H9 (cell line): ENCODE measurements around the gene ANKMY1. TPM values are rescaled to one million over a fixed set of nuclear protein-coding genes. Genes with fewer than 3 reads are reported as not detected.

ENCODE experiments used
- DNase-seq: peaks from one replicate; pipeline ENCODE4 v3.0.0-alpha.2; 2017
- H2AFZ ChIP-seq: one replicate; pipeline ENCODE4 v1.6.1; 2013; ENCODE audit warnings: mild to moderate bottlenecking, low read length, control low read depth, moderate library complexity
- H2AK5ac ChIP-seq: 2 replicates; pipeline ENCODE4 v1.6.1; 2013; ENCODE audit warnings: low read length, control low read depth, mixed read lengths; ENCODE audit not compliant: insufficient read length
- H2BK120ac ChIP-seq: one replicate; pipeline ENCODE4 v1.6.1; 2013; ENCODE audit warnings: low read depth, mild to moderate bottlenecking, low read length, control low read depth, inconsistent platforms; ENCODE audit not compliant: poor library complexity, severe bottlenecking
- H2BK12ac ChIP-seq: 2 replicates; pipeline ENCODE4 v1.6.1; 2013; ENCODE audit warnings: low read length, control low read depth, mixed read lengths, low read depth; ENCODE audit not compliant: insufficient read length
- H2BK15ac ChIP-seq: 2 replicates; pipeline ENCODE4 v1.6.1; 2013; ENCODE audit warnings: low read depth, low read length, control low read depth
- H2BK20ac ChIP-seq: one replicate; pipeline ENCODE4 v1.6.1; 2013; ENCODE audit warnings: low read depth, mild to moderate bottlenecking, low read length, control low read depth, inconsistent platforms; ENCODE audit not compliant: poor library complexity, severe bottlenecking
- H2BK5ac ChIP-seq: 2 replicates; pipeline ENCODE4 v1.6.1; 2013; ENCODE audit warnings: low read length, control low read depth, mixed read lengths; ENCODE audit not compliant: insufficient read length
- H3K14ac ChIP-seq: 2 replicates; pipeline ENCODE4 v1.6.1; 2013; ENCODE audit warnings: low read length, control low read depth; ENCODE audit not compliant: insufficient read depth
- H3K18ac ChIP-seq: 2 replicates; pipeline ENCODE4 v1.6.1; 2013; ENCODE audit warnings: low read depth, mild to moderate bottlenecking, mixed read lengths, low read length, control low read depth; ENCODE audit not compliant: insufficient read length
- H3K23ac ChIP-seq: 2 replicates; pipeline ENCODE4 v1.6.1; 2013; ENCODE audit warnings: low read length, control low read depth, mixed read lengths, low read depth; ENCODE audit not compliant: insufficient read length
- H3K23me2 ChIP-seq: 2 replicates; pipeline ENCODE4 v1.6.1; 2013; ENCODE audit warnings: low read depth, mild to moderate bottlenecking, mixed read lengths, low read length, control low read depth; ENCODE audit not compliant: insufficient read length, poor library complexity, severe bottlenecking
- H3K27ac ChIP-seq: 2 replicates; pipeline ENCODE4 v1.5.1; 2013; ENCODE audit warnings: low read length, control low read depth, mixed read lengths, low read depth; ENCODE audit not compliant: insufficient read length
- H3K27me3 ChIP-seq: 2 replicates; pipeline ENCODE4 v1.6.1; 2013; ENCODE audit warnings: low read length, control low read depth, inconsistent platforms; ENCODE audit not compliant: insufficient read depth
- H3K4ac ChIP-seq: 2 replicates; pipeline ENCODE4 v1.6.1; 2013; ENCODE audit warnings: low read depth, mild to moderate bottlenecking, control low read depth, inconsistent platforms, low read length, moderate library complexity
- H3K4me1 ChIP-seq: 2 replicates; pipeline ENCODE4 v1.6.1; 2013; ENCODE audit warnings: low read length, control low read depth, inconsistent platforms; ENCODE audit not compliant: insufficient read depth
- H3K4me2 ChIP-seq: 2 replicates; pipeline ENCODE4 v1.6.1; 2013; ENCODE audit warnings: low read length, control low read depth, mixed read lengths; ENCODE audit not compliant: insufficient read length, insufficient read depth
- H3K56ac ChIP-seq: 2 replicates; pipeline ENCODE4 v1.6.1; 2013; ENCODE audit warnings: low read depth, mild to moderate bottlenecking, mixed read lengths, low read length, control low read depth; ENCODE audit not compliant: insufficient read length
- H3K79me1 ChIP-seq: 2 replicates; pipeline ENCODE4 v1.6.1; 2013; ENCODE audit warnings: low read depth, mild to moderate bottlenecking, moderate library complexity, low read length, control low read depth, inconsistent platforms; ENCODE audit not compliant: insufficient read depth, poor library complexity, severe bottlenecking
- H3K79me2 ChIP-seq: 2 replicates; pipeline ENCODE4 v1.6.1; 2013; ENCODE audit warnings: low read length, control low read depth, inconsistent platforms; ENCODE audit not compliant: insufficient read depth
- H3K9ac ChIP-seq: 2 replicates; pipeline ENCODE4 v1.6.1; 2013; ENCODE audit warnings: low read length, control low read depth, mixed read lengths; ENCODE audit not compliant: insufficient read length; ENCODE audit errors: extremely low read depth
- H3K9me3 ChIP-seq: one replicate; pipeline ENCODE4 v1.6.1; 2013; ENCODE audit warnings: low read depth, low read length, inconsistent platforms; ENCODE audit not compliant: control insufficient read depth
- H3T11ph ChIP-seq: one replicate; pipeline ENCODE4 v1.6.1; 2013; ENCODE audit warnings: mild to moderate bottlenecking, low read length, control low read depth, inconsistent platforms
- H4K20me1 ChIP-seq: one replicate; pipeline ENCODE4 v1.6.1; 2013; ENCODE audit not compliant: control insufficient read depth, insufficient read length, insufficient read depth
- H4K5ac ChIP-seq: 2 replicates; pipeline ENCODE4 v1.6.1; 2013; ENCODE audit warnings: low read depth, mild to moderate bottlenecking, mixed read lengths, low read length, control low read depth; ENCODE audit not compliant: insufficient read length
- H4K8ac ChIP-seq: replicated peaks from 2 replicates; pipeline ENCODE4 v1.6.1; 2013; ENCODE audit warnings: low read length, control low read depth, mixed read lengths, low read depth; ENCODE audit not compliant: insufficient read length
- H4K91ac ChIP-seq: 2 replicates; pipeline ENCODE4 v1.6.1; 2013; ENCODE audit warnings: low read depth, mild to moderate bottlenecking, moderate library complexity, mixed read lengths, low read length, control low read depth; ENCODE audit not compliant: insufficient read length
- H3K27ac Mint-ChIP-seq, 3 experiments: 2 replicates in 2 of 3; 3 replicates in 1 of 3; pipeline ENCODE4 v1.8.0; 2020 to 2021; ENCODE audit warnings: mixed read lengths in 3 of 3, mild to moderate bottlenecking in 1 of 3, moderate library complexity in 1 of 3
- H3K27me3 Mint-ChIP-seq: 2 replicates; pipeline ENCODE4 v1.8.0; 2021; ENCODE audit warnings: low read depth, mild to moderate bottlenecking, moderate library complexity, mixed read lengths
- H3K36me3 Mint-ChIP-seq, 3 experiments: 2 replicates in 2 of 3; 3 replicates in 1 of 3; pipeline ENCODE4 v1.8.0; 2020 to 2021; ENCODE audit warnings: low read depth in 3 of 3, mixed read lengths in 3 of 3; ENCODE audit not compliant: insufficient read depth in 1 of 3
- H3K4me1 Mint-ChIP-seq, 2 experiments: 2 replicates each; pipeline ENCODE4 v1.8.0; 2020; ENCODE audit warnings: mixed read lengths in 2 of 2
- H3K4me3 Mint-ChIP-seq, 2 experiments: 2 replicates in 1 of 2; 3 replicates in 1 of 2; pipeline ENCODE4 v1.8.0; 2020 to 2021; ENCODE audit warnings: mild to moderate bottlenecking in 2 of 2, mixed read lengths in 2 of 2, moderate library complexity in 1 of 2
- H3K9me3 Mint-ChIP-seq, 2 experiments: 2 replicates in 1 of 2; 3 replicates in 1 of 2; pipeline ENCODE4 v1.8.0; 2020; ENCODE audit warnings: mild to moderate bottlenecking in 2 of 2, mixed read lengths in 2 of 2, moderate library complexity in 1 of 2
- CTCF ChIP-seq: fragments of 200-600 bp; sonication (generic); conservative IDR thresholded peaks from 3 replicates; pipeline ENCODE4 v1.8.0; 2021; ENCODE audit warnings: antibody characterized with exemption, mild to moderate bottlenecking
- WGBS: extraction: QIAGEN DNeasy Blood & Tissue Kit; methylation state at CpG from one replicate; pipeline ENCODE4 v1.1.7; 2013; ENCODE audit warnings: missing lambda C conversion rate, low lambda C conversion rate, mixed read lengths; ENCODE audit not compliant: insufficient read length; ENCODE audit errors: extremely low coverage; 5-methylcytosine and 5-hydroxymethylcytosine counted together
- total RNA-seq: library from RNA; stranded (reverse); gene quantifications from 2 replicates; pipeline ENCODE4 v1.2.1, GENCODE V29; 2021

ANKMY1 gene
- total RNA-seq, 1 experiment from 2014 or later: 13.7 TPM

GRCh38 chr2:240498171-240498957, 59.4 kb downstream of the ANKMY1 start:
- Mint-ChIP-seq H3K4me1 (no peaks in the 10 kb centered on the region), H3K27ac (no peak overlapping the region), H3K9me3 (peaks cover 24 to 27% of the 10 kb centered on the region in 2 experiments), H3K36me3 (peaks cover 0 to 19% (median 19%) of the 10 kb centered on the region in 3 experiments; a peak in 5 of 7 replicates), H3K27me3 (peaks cover 11% of the 10 kb centered on the region), H3K4me3 (no peak overlapping the region)
- no peak overlapping the region for H2BK120ac ChIP-seq
- DNase-seq: no peak
- TF ChIP-seq CTCF: no peak
- H3K56ac ChIP-seq: no peak overlapping the region
- no peak overlapping the region for H2BK20ac ChIP-seq
- no peaks in the 10 kb centered on the region for H3K79me1 ChIP-seq
- H2BK15ac ChIP-seq: no peak overlapping the region
- no peak overlapping the region for H3K9ac ChIP-seq
- no peak overlapping the region for H2BK5ac ChIP-seq
- H4K5ac ChIP-seq: no peak overlapping the region
- H2AK5ac ChIP-seq: no peak overlapping the region
- no peak overlapping the region for H3T11ph ChIP-seq
- no peak overlapping the region for H4K8ac ChIP-seq
- no peak overlapping the region for H2BK12ac ChIP-seq
- no peaks in the 10 kb centered on the region for H4K20me1 ChIP-seq
- H3K27me3 ChIP-seq: no peaks in the 10 kb centered on the region
- H3K23ac ChIP-seq: no peak overlapping the region
- H3K4ac ChIP-seq: no peak overlapping the region
- H3K14ac ChIP-seq: no peak overlapping the region
- no peak overlapping the region for H3K4me2 ChIP-seq
- H4K91ac ChIP-seq: no peak overlapping the region
- no peaks in the 10 kb centered on the region for H3K79me2 ChIP-seq
- no peaks in the 10 kb centered on the region for H3K4me1 ChIP-seq
- H3K27ac ChIP-seq: no peak overlapping the region
- no peak overlapping the region for H2AFZ ChIP-seq
- H3K9me3 ChIP-seq: no peaks in the 10 kb centered on the region
- no peaks in the 10 kb centered on the region for H3K23me2 ChIP-seq
- no peak overlapping the region for H3K18ac ChIP-seq
- no CpG with 5 or more reads among the region's 13 CpGs for WGBS
